GM19452 (cell line): ENCODE data around the gene CUX1.
"Not testable (repeated sequence)": the region's sequence is repeated elsewhere in the genome, so short reads cannot be mapped to it uniquely, and the experiment has no call there.

ENCODE experiments used
- ATAC-seq: cut with Tn5 transposase; IDR thresholded peaks from one replicate; pipeline ENCODE4 v1.9.1; 2021; ENCODE audit not compliant: unreplicated experiment

CUX1 gene

GRCh38 chr7:102294589-102294988, 477.2 kb downstream of the CUX1 start:
- no peak for ATAC-seq

- ATAC-seq = no peak
Observed at GRCh38 chr7:102295346-102296178, 478.1 kb downstream of the CUX1 start.

GRCh38 chr7:102296179-102296438, 478.7 kb downstream of the CUX1 start:
- ATAC-seq = no peak

- ATAC-seq = no peak
Observed at GRCh38 chr7:102296514-102296913, 479.1 kb downstream of the CUX1 start.

GRCh38 chr7:102297487-102298218, 480.2 kb downstream of the CUX1 start:
- ATAC-seq = no peak

- ATAC-seq = no peak
Observed at GRCh38 chr7:102300643-102301221, 483.3 kb downstream of the CUX1 start.

- not testable (repeated sequence) for ATAC-seq
Observed at GRCh38 chr7:102301367-102301766, 483.9 kb downstream of the CUX1 start.

- ATAC-seq = no peak
Observed at GRCh38 chr7:102302025-102302424, 484.6 kb downstream of the CUX1 start.

GRCh38 chr7:102303669-102304422, 486.4 kb downstream of the CUX1 start:
- ATAC-seq = no peak

- no peak for ATAC-seq
Observed at GRCh38 chr7:102304668-102305067, 487.2 kb downstream of the CUX1 start.

- ATAC-seq = peak; percentile 47
Observed at GRCh38 chr7:102305414-102306268, 488.2 kb downstream of the CUX1 start.

- peak; percentile 58 for ATAC-seq
Observed at GRCh38 chr7:102306916-102307677, 489.7 kb downstream of the CUX1 start.

- no peak for ATAC-seq
Observed at GRCh38 chr7:102310414-102310815, 493.0 kb downstream of the CUX1 start.

GRCh38 chr7:102312317-102312716, 494.9 kb downstream of the CUX1 start:
- no peak for ATAC-seq

GRCh38 chr7:102313997-102314780, 496.8 kb downstream of the CUX1 start:
- ATAC-seq = no peak

- ATAC-seq = no peak
Observed at GRCh38 chr7:102317231-102318059, 500.0 kb downstream of the CUX1 start.

- ATAC-seq = no peak
Observed at GRCh38 chr7:102318482-102318971, 501.1 kb downstream of the CUX1 start.

- no peak for ATAC-seq
Observed at GRCh38 chr7:102319671-102320070, 502.2 kb downstream of the CUX1 start.
